Coronary artery (tissue), 2 donors: ENCODE results near the gene CCM2.
"Not testable (repeated sequence)": the region's sequence is repeated elsewhere in the genome, so short reads cannot be mapped to it uniquely, and the experiment has no call there.

Source experiments
- DNase-seq: peaks from one replicate; pipeline ENCODE4 v3.0.0-alpha.2; 2017; ENCODE audit warnings: low spot score
- H3K27ac ChIP-seq, 2 donors: fragments of 200-600 bp; sonication (generic); one replicate each; pipeline ENCODE4 v1.5.1; 2016 to 2019
- H3K4me3 ChIP-seq: fragments of 200-600 bp; sonication (generic); 2 replicates; pipeline ENCODE4 v1.5.1; 2016; ENCODE audit warnings: mild to moderate bottlenecking, moderate library complexity
- CTCF ChIP-seq: fragments of 200-600 bp; sonication (generic); IDR thresholded peaks from one replicate; pipeline ENCODE4 v1.5.1; 2019; ENCODE audit warnings: antibody characterized with exemption

The CCM2 gene

GRCh38 chr7:45111298-45112223 is 111.6 kb downstream of the CCM2 start, which contains the start of gene TBRG4:
Gene TBRG4 (minus strand): TSS chr7:45111697. CDS start chr7:45109237, 2,460 bp downstream.
- TF ChIP-seq CTCF: no peak
- Histone ChIP-seq H3K27ac (peak within 1 kb of the TSS; percentile 87 to 90), H3K4me3 (peak within 1 kb of the TSS; percentile 89)
- peak; percentile 95 for DNase-seq

DNA sequence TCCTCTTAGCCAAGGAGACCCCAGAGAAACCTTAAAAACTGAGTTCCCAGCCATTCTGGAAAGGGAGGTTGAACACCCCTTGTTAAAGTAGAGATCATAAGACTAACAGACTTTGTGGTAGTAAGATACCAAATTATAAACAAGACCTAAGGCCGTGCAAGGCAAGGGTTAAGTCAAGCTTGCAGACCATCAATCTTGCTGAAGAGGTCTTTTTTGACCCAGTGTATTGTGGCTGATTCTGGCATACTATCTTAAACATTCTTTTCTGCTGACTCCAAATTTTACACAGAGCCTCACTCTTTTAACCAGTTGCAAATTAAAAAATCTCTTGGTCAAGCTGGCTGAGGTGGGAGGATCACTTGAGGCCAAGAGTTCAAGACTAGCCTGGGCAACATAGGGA is 112.6 kb downstream of the CCM2 start:
- TF ChIP-seq CTCF: no peak
- Histone ChIP-seq H3K4me3 (no peak overlapping the region), H3K27ac (no peak overlapping the region)
- no peak for DNase-seq

DNA sequence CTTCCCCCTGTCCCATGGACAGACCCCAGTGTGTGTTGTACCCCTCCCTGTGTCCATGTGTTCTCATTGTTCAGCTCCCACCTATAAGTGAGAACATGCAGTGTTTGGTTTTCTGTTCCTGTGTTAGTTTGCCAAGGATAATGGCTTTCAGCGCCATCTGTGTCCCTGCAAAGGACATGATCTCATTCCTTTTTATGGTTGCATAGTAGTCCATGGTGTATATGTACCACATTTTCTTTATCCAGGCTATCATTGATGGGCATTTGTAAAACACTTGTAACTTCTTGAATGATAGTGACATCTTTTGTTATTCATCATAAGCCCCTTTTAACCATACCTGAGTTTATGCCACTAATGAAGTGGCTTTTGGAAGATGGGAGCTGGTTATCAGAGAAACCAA is 114.3 kb downstream of the CCM2 start:
- not testable (repeated sequence) for H3K27ac ChIP-seq, DNase-seq, H3K4me3 ChIP-seq

- H3K27ac ChIP-seq: no peak overlapping the region
- H3K4me3 ChIP-seq: no peak overlapping the region
- TF ChIP-seq CTCF: no peak
- DNase-seq: no peak
These were observed 114.9 kb downstream of the CCM2 start for GRCh38 chr7:45114926-45115325.

GRCh38 chr7:45116048-45116447 is 116.0 kb downstream of the CCM2 start:
- H3K27ac ChIP-seq: no peak overlapping the region
- H3K4me3 ChIP-seq: no peak overlapping the region
- DNase-seq: no peak
- TF ChIP-seq CTCF: no peak

GRCh38 chr7:45117582-45117981 is 117.6 kb downstream of the CCM2 start:
- no peak overlapping the region for H3K27ac ChIP-seq
- no peak for TF ChIP-seq CTCF
- no peak for DNase-seq
- H3K4me3 ChIP-seq: no peak overlapping the region

DNA sequence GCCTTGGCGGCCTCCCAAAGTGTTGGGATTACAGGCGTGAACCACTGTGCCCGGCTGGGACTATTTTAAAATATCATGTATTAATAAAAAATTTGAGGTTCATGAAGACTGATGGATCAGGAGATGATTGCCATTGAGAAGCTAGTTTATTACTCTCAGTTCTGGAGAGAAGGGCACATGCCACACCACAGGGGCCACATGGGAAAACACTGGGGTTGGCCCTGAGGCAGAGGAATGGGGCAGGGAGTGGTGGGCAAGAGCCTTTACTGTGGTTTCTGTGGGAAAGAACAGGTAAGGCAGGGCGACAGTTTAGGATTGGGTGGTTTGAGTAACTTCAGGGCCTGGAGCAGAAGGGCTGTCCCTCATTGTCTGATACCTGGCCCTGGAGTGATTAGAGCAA is 118.3 kb downstream of the CCM2 start:
- Histone ChIP-seq H3K4me3 (no peak overlapping the region), H3K27ac (no peak overlapping the region)
- no peak for TF ChIP-seq CTCF
- no peak for DNase-seq
